K562 (cell line): ENCODE data around the gene PAQR7. TPM values are rescaled to one million over a fixed set of nuclear protein-coding genes. Genes with fewer than 3 reads are reported as not detected.

ENCODE experiments used
- C11orf30 ChIP-seq: fragments of 450-650 bp; IDR thresholded peaks from 2 replicates; pipeline ENCODE4 v1.6.1; 2016; ENCODE audit warnings: low read depth, mild to moderate bottlenecking
- CREBBP ChIP-seq: IDR thresholded peaks from one replicate; pipeline ENCODE4 v1.6.1; 2012; ENCODE audit warnings: low read depth, mild to moderate bottlenecking, control low read depth, inconsistent platforms, low read length
- HLTF ChIP-seq: fragments of 450-650 bp; IDR thresholded peaks from 2 replicates; pipeline ENCODE4 v1.6.1; 2016
- POLR2AphosphoS2 ChIP-seq: IDR thresholded peaks from 2 replicates; pipeline ENCODE4 v1.6.1; 2012; ENCODE audit warnings: low read length, improper control_type of control experiment
- TFE3 ChIP-seq: fragments of 450-650 bp; formaldehyde crosslinking; IDR thresholded peaks from 2 replicates; pipeline ENCODE4 v1.4.0; 2020; ENCODE audit warnings: mild to moderate bottlenecking, mixed read lengths
- ZFPM2 ChIP-seq: fragments of 250-450 bp; sonication (Bioruptor Pico); IDR thresholded peaks from 2 replicates; pipeline ENCODE4 v1.5.1; 2022; ENCODE audit warnings: mild to moderate bottlenecking
- ZHX1 ChIP-seq: fragments of 150-350 bp; conservative IDR thresholded peaks from 2 replicates; pipeline ENCODE4 v1.6.1; 2014; ENCODE audit warnings: low read length
- polyA plus RNA-seq, 8 experiments: library from polyadenylated mRNA; depleted of rRNA in 4 of 8; stranded (reverse) in 5 of 8; unstranded in 3 of 8; fragments of >200 nt; fragmentation: Nextera tagmentation in 2 of 8; fragmentation: Illumina TruSeq in 1 of 8; extraction: Ambion mirVana in 2 of 8; extraction: Trizol in 1 of 8; gene quantifications; 2 replicates each; pipeline versions ENCODE4 v1.2.1 to v1.2.3, GENCODE V29; 2011 to 2014; ENCODE audit warnings: inconsistent platforms in 1 of 8, missing spikeins in 1 of 8
- total RNA-seq, 7 experiments: library from RNA; depleted of rRNA in 6 of 7; stranded (reverse); fragments of >200 nt in 6 of 7; fragmentation: Illumina TruSeq in 2 of 7; extraction: Trizol in 2 of 7; gene quantifications; 2 replicates each; pipeline versions ENCODE4 v1.2.1 to v1.2.3, GENCODE V29; 2011 to 2021; ENCODE audit warnings: low replicate concordance in 1 of 7
- TF ChIP-seq, protein P1 (sequence below), 2 experiments: fragments of 450-650 bp; formaldehyde crosslinking in 1 of 2; IDR thresholded peaks; 2 replicates each; pipeline versions ENCODE4 v1.4.0 to v1.6.1; 2014 to 2020; ENCODE audit warnings: mild to moderate bottlenecking in 2 of 2, borderline replicate concordance in 1 of 2, low read depth in 1 of 2
- TF ChIP-seq, protein P2 (sequence below): fragments of 450-650 bp; IDR thresholded peaks from 2 replicates; pipeline ENCODE4 v1.7.1; 2018; ENCODE audit warnings: mild to moderate bottlenecking, low read depth; ENCODE audit not compliant: partially characterized antibody

PAQR7 gene
- total and polyA plus RNA-seq, 9 of the 15 experiments (the other 6 are each of a cell fraction or from before 2014, with no cell fraction given): 1.1 to 5.2 (median 2.6) TPM

- peak; percentile 99 for TF ChIP-seq TFE3 (CRISPR knock-in tag)
- no peak; the same call in 1 of the 2 replicates for TF ChIP-seq ZHX1
- TF ChIP-seq HLTF: no peak
- no peak for TF ChIP-seq C11orf30
- TF ChIP-seq POLR2AphosphoS2: peak; percentile 86; the same call in 1 of the 2 replicates
- TF ChIP-seq CREBBP: no peak
- TF ChIP-seq ZFPM2 (CRISPR knock-in tag): no peak
- TF ChIP-seq, protein P1, sequence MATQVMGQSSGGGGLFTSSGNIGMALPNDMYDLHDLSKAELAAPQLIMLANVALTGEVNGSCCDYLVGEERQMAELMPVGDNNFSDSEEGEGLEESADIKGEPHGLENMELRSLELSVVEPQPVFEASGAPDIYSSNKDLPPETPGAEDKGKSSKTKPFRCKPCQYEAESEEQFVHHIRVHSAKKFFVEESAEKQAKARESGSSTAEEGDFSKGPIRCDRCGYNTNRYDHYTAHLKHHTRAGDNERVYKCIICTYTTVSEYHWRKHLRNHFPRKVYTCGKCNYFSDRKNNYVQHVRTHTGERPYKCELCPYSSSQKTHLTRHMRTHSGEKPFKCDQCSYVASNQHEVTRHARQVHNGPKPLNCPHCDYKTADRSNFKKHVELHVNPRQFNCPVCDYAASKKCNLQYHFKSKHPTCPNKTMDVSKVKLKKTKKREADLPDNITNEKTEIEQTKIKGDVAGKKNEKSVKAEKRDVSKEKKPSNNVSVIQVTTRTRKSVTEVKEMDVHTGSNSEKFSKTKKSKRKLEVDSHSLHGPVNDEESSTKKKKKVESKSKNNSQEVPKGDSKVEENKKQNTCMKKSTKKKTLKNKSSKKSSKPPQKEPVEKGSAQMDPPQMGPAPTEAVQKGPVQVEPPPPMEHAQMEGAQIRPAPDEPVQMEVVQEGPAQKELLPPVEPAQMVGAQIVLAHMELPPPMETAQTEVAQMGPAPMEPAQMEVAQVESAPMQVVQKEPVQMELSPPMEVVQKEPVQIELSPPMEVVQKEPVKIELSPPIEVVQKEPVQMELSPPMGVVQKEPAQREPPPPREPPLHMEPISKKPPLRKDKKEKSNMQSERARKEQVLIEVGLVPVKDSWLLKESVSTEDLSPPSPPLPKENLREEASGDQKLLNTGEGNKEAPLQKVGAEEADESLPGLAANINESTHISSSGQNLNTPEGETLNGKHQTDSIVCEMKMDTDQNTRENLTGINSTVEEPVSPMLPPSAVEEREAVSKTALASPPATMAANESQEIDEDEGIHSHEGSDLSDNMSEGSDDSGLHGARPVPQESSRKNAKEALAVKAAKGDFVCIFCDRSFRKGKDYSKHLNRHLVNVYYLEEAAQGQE (IDR thresholded peaks at IDR 0.05; ENCODE audit: borderline replicate concordance): peak; percentile 93
- TF ChIP-seq, protein P1 (CRISPR knock-in tag; IDR thresholded peaks at IDR 0.05; ENCODE audit: low read depth): no peak
- TF ChIP-seq, protein P2, sequence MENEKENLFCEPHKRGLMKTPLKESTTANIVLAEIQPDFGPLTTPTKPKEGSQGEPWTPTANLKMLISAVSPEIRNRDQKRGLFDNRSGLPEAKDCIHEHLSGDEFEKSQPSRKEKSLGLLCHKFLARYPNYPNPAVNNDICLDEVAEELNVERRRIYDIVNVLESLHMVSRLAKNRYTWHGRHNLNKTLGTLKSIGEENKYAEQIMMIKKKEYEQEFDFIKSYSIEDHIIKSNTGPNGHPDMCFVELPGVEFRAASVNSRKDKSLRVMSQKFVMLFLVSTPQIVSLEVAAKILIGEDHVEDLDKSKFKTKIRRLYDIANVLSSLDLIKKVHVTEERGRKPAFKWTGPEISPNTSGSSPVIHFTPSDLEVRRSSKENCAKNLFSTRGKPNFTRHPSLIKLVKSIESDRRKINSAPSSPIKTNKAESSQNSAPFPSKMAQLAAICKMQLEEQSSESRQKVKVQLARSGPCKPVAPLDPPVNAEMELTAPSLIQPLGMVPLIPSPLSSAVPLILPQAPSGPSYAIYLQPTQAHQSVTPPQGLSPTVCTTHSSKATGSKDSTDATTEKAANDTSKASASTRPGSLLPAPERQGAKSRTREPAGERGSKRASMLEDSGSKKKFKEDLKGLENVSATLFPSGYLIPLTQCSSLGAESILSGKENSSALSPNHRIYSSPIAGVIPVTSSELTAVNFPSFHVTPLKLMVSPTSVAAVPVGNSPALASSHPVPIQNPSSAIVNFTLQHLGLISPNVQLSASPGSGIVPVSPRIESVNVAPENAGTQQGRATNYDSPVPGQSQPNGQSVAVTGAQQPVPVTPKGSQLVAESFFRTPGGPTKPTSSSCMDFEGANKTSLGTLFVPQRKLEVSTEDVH: peak; percentile 99
Measured at GRCh38 chr1:25905680-25906643, 30.5 kb upstream of the PAQR7 start, which contains the start of gene STMN1 (continued).
